HG03135 (cell line): ENCODE results near the gene RNF149.

Experiments used
- ATAC-seq: cut with Tn5 transposase; IDR thresholded peaks from one replicate; pipeline ENCODE4 v1.9.1; 2021; ENCODE audit warnings: mild to moderate bottlenecking, moderate library complexity; ENCODE audit not compliant: unreplicated experiment

RNF149 gene

DNA sequence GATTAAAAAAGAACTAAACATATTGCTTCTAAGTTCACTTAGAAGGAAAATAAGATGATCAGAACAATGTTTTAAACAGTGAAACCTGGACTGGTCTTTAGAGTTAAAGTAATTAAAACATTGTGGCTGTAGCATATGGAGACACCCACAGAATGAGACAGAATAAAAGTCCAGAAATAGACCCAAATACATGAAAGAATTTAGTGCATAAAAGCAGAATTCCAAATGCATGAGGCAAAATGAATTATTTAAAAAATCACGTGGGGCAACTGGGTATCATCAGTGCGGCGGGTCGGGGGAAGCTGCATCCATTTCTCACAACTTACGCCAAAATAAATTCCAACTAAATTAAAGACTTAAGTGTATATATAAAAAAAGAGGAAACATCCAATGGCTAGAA lies 12.1 kb downstream of the RNF149 start:
- ATAC-seq, result no peak

DNA sequence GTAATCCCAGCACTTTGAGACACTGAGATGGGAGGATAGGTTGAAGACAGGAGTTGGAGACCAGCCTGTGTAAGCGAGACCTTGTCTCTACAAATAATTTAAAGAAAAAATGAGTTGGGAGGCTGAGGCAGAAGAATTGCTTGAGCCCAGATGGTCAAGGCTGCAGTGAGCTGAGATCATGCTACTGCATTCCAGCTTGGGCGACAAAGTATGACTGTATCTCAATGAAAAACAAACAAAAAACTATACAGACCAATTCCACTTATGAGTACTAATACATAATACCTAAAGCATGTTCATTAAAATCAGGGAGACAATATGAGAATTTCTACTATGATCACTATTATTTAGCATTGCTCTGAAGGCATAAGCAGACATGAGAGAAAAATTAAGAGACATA lies 12.6 kb downstream of the RNF149 start:
- no peak for ATAC-seq

DNA sequence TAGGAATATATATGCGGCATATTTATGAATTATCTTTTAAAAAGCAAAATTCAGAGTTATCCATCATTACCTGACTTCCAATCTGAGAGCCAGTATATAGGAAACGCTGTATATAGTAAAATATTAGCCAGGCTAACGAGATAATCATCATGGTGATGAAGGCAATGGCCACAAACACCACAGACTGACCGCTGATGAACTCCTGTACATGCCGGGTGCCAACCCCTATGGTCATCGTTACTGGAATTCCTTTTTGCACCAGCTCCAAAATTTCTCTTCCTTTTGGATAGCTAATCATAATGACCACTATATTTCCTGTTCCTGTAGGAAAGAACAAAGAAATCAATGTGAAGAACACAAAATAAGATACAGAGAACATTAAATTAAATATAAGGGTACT lies 13.6 kb downstream of the RNF149 start:
- ATAC-seq, result no peak

DNA sequence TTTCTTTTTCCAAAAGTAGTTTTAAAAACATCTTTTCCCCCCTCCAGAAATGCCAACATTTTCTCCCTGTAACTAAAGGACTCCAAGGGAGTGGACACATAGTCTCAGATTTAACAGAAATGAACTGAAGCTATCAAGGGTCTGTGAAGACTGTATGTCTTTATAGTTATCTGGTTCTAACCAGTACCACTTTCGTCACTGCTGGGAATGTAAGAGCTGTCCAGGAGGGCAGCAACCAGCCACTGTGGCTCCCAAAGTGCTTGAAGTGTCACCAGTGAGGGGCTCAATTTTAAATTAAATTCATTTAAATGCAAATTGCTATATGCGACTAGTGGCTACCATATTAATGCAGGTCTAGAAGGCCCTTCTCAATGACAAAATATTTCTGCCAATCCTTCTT lies 15.0 kb downstream of the RNF149 start:
- no peak for ATAC-seq

DNA sequence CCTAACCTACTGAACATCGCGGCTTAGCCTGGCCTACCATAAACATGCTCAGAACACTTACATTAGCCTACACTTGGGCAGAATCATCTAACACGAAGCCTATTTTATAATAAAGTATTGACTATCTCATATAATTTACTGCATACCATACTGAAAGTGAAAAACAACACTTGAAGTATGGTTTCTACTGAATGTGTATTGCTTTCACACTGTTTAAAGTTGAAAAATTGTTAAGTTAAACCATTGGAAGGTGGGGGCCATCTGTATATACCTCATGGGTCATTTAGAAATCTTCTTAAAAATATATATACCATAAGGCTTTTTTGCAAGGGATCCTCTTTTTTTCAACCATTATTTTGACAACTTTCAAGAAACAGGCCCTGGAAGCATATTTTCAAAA lies 16.5 kb downstream of the RNF149 start:
- ATAC-seq, result no peak

DNA sequence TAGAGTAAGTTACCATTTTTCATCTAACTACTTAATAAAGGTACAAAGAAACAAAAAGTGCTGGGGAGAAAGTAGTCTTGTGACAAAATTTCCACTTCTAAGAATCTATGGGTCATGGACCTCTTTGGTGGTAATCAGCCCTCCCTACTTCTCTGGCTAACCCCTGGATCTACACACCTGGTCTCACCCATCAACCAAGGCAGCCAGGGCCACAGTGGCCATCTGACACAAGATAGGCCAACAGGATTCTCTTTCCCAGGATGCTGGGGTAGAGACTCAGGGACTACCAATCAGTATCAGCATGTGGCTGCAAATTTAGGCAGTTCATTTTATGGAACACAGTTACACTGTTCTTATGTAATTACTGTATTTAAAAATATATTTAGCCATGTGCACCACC lies 17.8 kb downstream of the RNF149 start:
- no peak for ATAC-seq

DNA sequence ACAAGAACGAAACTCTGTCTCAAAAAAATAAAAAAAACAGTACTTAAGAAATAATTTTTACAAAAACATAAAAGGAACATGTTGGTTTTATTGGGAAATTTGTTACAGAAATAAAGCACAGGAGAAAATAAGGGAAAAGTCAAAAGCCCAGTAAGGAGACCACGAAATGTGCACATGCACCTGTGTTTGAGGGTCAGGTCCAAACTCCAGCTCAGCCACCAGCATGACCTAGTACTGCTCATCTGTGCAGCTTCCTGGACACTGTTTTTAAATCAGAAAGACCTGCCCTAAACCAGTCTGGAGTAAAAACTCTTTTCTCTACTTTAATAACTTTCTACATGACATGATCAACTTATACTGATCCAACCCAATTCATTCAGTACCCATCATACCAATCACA lies 21.2 kb downstream of the RNF149 start:
- ATAC-seq, result no peak

DNA sequence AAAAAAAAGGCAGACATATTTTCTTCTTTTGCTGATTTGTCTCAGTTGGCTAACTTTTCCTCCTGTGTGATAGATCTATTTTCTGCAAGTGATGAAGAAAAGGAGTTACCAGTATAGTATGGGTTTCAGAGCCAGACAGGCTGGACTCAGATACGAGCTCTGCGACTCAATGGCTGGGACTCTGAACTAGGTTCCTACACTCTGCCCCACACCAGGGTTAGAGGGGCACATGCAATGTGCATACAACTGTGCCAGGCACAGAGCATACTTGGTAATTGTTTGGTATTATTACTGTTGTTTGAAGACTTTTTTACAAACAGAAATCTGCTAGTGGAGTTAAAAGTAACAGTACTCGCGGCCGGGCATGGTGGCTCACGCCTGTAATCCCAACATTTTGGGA lies 21.8 kb downstream of the RNF149 start:
- no peak for ATAC-seq

DNA sequence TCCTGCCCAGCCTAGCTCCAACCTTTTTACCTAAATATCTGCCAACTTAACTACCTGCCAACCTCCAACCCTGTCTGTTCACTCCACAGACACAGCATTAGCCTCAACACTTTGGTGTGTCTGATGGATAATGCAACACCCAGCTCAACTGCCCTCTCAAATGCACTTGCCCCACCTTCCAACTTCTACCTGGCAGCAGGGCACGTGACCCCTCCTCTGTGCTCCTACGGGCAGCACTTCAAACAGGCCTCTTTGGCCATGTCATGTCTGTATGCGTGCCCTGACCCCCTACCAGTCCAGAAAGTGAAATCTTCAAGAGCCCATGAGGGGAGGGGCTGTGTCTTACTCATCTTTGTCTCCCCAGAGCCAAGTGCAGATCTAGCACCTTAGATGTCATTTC lies 25.5 kb downstream of the RNF149 start:
- ATAC-seq, result no peak

DNA sequence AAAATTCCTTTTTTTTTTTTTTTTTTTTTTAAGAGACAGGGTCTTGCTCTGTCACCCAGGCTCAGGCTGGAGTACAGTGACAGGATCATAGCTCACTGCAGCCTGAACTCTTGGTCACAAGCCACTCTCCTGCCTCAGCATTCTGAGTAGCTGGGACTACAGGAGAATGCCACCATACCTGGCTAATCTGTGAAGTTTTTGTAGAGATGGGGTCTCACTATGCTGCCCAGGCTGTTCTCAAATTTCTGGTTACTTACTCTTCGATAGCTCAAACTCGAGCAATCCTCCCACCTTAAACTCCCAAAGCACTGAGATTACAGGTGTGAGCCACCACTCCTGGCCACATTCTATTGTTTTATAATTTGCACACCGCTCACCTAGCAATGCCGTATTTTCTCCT lies 27.0 kb downstream of the RNF149 start:
- ATAC-seq, result no peak

DNA sequence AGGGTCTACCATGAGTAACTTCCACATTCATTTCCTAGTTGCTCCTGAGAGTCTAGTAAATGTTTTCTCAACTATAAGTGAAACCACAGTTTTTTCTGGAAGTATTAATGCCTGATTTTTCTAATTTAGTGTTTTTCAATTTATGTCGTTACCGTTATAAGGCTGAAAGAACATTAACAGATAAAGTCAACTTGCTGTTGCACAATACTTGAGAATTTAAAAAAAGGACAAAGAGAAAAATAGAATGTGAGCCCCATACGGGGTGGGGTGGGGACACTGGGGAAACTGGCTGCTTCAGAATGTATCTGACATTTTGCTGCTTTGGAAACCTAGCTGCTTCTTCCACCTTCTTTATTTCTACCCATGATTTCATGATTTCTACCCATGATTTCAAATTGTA lies 29.6 kb downstream of the RNF149 start:
- no peak for ATAC-seq

DNA sequence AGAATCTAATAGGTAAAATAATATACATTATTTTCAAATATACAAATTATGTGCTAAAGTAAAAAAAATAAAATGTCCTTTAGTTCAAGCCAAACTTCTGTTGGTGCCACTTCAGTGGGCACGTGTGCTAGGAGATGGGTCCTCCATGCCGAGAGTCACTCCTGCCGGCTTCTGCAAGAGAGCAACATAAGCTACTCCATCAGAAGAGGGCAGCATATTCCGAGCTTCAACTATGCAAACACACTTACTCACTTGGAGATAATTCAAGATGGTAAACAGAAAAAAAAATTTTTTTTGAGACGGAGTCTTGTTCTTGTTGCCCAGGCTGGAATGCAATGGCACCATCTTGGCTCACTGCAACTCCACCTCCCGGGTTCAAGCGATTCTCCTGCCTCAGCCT lies 31.4 kb downstream of the RNF149 start:
- ATAC-seq, result no peak

DNA sequence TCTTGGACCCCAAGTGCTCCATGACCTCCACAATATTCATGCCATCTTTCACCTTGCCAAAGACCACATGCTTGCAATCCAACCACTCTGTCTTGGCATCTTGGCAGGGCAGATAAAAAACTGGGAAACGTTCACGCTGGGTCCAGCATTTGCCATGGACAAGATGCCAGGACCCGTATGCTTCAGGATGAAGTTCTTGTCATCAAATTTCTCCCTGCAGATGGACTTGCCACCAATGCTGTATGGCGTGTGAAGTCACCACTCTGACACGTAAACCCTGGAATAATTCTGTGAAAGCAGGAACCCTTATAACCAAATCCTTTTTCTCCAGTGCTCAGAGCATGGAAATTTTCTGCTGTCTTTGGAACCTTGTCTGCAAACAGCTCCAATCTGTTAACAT lies 34.4 kb downstream of the RNF149 start:
- no peak for ATAC-seq

DNA sequence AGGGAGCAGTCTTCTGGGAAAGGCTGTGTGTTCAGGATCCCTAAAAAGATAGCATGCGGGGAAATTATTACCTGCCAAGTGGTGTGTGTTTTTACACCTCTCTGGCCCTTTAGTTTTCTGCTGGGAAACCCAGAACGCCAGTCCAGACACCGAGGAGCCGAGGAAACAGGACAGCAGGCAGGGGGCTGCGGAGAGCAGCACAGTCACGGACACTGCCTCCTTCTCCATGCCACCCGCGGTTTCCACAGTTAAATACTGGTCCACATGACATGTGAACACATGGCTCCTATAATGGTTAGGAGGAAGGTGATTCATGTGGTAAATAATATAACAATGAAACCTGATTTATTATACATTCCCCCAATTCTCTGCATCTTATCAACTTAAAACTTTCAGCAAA lies 35.4 kb downstream of the RNF149 start:
- no peak for ATAC-seq

DNA sequence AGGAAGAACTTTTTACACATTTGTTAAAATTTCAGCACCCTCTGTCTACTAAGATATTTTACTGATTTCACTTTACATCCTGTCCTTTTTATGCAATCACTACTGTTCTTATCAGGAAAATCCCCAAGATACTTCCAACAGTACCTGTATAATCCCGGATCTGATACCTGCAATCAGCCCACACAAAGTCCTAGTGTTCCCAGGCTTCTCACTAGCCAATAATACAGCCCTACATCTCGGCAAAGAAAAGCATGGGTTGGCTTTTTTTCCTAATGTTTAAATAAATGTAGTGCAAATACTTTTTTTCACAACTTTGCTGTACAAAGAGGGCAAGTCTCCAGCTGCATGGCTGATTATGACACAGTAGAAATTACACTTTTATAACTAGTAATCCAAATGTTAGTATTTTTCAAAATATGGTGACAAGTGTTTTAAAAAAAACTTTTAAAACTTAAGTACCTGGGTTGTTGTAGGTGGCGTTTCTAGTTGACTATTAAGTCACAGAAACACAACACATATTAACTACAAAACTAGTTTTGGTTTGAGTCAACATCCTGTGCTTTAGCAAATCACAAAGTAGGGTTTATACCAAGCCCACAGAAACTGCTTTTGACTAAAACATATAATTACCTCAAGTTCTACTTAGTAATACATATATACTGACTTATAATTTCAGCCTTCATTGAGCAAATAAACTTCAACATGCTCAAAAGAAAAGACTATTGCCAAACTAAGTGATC lies 36.3 kb downstream of the RNF149 start:
- peak; percentile 70 for ATAC-seq

DNA sequence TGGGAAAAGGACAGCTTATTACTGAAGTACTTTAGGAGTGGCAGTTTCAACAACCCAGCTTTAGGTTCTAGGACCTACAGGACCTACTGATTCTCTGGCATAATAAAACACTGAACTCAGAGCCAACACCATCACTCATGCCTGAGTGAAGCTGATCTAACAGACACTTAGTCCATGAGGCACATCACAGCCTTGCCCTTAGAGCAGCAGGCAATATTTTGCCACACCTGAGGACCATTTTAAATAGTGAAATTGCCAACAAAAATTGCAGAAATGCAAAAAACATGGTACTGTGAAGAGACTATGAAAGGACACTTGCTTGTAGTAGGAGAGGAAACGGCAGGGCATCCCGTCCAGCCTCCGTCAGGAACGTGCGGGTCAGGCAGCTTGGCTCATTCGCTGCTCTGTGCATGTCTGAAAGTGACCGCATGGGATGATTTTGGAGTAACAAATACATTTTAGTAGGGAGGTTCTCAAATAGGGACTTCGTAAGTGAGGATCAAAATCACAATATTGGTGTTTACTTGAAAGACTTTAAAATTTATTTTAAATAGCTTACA lies 37.7 kb downstream of the RNF149 start:
- ATAC-seq, result no peak

DNA sequence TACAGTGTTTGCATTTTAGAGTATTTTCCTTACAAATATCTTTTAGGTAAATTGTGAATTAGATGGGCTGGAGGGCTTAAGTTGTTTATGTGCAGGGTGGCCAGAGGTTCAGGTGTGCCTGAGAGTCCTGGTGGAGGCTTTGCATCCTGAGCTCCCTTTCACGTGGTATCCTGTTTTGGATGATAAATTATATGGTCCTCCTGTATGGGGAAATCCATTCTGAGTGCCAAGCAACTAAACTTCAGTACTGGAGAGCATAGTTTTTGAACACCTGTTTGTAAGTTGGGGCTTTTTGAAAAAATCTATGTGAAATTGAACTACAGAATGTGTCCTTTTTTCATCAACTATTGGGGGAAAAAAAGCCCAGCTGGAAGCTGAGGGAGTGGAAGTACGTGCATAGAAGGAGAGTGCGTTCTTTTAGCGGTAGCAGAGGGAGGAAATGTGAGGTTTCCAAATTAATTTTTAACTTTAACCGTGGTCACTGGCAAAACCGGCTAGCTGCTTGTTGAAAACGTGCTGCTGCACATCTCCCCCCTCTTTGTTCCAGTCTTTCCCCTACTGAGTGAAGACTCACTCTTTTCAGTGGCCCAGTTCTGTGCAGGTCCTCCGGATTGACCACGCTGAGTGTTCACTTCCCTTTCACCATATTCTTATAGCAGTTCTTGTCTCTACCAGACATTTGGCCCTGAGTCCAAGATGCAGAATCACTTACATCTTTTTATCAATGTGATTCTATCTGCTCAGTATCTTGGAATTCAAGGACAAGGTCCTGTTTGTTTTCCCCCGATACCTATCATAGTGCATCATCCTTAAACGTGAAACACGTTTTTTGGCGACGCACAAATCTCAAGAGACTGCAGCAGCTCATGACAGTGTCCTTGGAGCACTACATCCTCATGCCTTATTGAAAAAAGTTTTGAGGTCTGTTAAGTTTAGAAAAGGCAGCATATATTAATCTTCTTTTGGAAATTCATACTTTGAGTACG lies 40.5 kb downstream of the RNF149 start:
- peak; percentile 51 for ATAC-seq

DNA sequence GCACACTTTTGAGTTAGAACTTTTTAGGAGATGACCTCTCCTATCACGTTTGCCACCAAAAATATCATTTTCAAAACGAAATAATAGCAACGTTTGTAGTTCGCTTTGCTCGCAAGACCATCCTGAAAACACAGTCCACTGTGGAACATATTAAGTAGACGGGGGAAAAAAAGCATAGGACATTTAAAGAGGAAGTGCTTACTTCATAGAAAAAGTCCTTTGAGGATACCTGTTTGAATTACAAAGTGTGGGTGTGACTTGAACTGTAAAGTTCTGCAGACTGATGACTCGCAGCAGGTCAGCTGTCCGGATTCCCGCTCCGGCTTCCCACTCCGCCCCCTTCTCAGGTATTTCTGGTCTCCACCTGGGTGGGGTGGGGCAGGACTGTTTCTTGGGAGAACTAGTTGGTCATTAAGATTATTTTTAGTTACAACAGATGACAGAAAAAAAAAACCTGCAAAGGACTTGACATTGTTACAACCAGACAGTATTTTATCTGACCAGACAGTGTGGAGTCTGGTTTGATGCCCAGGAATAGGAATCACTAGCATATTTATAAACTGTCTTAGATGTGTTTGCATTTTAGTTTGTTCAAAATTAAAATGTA lies 42.5 kb downstream of the RNF149 start:
- ATAC-seq, result no peak

DNA sequence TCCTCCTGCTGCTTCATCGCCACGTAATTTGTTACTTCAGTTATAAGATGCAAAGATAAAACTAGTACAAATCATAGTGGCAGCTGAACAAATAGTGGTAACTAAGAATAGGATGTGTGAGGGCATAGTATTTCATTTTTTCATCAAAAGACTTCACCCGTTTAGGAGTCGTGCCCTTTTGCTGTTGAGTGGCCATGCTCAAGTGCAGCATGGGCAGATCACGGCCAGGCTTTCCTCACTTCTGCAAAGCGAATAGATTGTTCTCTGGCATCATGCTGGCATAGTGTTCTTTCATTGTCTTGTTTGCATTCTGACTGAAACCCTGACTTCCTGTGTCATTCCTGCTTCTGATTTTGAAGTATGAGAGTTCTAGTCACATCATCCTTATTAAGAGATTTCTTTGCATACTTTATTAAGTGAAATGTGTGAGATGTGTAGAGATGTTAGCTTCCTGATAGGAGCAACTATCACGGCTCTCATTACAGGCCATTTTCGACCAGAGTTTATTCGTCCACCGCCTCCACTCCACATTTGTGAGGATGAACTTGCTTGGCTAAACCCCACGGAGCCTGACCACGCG lies 44.1 kb downstream of the RNF149 start:
- ATAC-seq, result no peak

DNA sequence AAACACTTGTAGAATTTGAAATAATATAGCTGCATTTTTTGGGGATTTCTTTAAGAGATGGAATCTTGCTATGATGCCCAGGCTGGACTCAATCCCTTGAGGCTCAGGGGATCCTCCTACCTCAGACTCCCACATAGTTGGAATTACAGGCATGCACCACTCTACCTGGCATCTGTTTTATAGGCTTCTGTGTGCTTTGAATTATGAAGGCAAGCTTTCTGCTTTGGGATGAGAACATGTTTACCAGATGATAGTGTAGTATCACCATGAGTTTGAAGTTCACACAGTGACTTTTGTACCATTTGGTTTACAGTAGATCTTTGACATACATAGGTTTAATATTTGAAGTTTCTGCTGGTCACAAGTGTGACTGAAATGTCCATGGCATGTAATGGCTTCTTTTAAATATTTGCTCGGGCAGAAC lies 45.1 kb downstream of the RNF149 start:
- ATAC-seq, result no peak

DNA sequence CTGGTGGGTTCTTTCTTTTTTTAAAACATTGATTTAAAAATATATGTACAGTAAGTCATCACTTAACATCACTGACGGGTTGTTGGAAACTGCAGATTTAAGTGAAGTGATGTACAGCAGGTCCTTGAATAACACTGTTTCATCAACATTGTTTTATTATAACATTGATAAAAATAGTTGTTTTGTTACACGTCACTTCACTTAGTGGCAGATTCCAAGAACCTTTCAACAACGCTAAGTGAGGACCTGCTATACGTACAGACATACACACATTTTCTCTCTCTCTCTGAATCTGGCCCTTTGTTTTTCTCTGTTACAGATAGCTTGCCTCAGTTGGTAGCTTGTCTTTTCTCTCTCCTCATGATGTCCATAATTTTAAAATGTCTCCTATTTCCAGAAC lies 46.4 kb downstream of the RNF149 start:
- no peak for ATAC-seq
